ENCODE measurements around the gene ZBTB20. TPM values are rescaled to one million over a fixed set of nuclear protein-coding genes. Genes with fewer than 3 reads are reported as not detected.

ZBTB20 gene
- polyA plus RNA-seq, 3 donors = 1.3 to 3.2 (median 2.0) TPM

- no peak overlapping the region for H3K27ac ChIP-seq (ENCODE audit: low read depth in 1 of 2, low read length in 2 of 2)
- no peaks in the 10 kb centered on the region for H3K79me2 ChIP-seq (ENCODE audit: insufficient read depth, low read length)
- no peak overlapping the region for H3K4me3 ChIP-seq (replicated peaks in 1 of 3; ENCODE audit: low read depth in 2 of 3, low read length in 3 of 3)
- H3K4me1 Mint-ChIP-seq = peaks cover 10% of the 10 kb centered on the region
- no peak for TF ChIP-seq CTCF (IDR thresholded peaks at IDR 0.05)
- H3K9me3 ChIP-seq (replicated peaks in 1 of 2; ENCODE audit: control insufficient read depth in 1 of 2, insufficient read depth in 1 of 2, low read length in 2 of 2) = no peaks in the 10 kb centered on the region
- H3K27ac Mint-ChIP-seq = no peak overlapping the region
- H4K20me1 ChIP-seq (ENCODE audit: insufficient read depth, low read length) = no peaks in the 10 kb centered on the region
- no peaks in the 10 kb centered on the region for H3K27me3 Mint-ChIP-seq (ENCODE audit: low read depth in 3 of 3)
- no CpG with 5 or more reads among the region's 1 CpG for WGBS (ENCODE audit: insufficient coverage)
- no peak overlapping the region for H3K4me3 Mint-ChIP-seq
- no peaks in the 10 kb centered on the region for H3K36me3 Mint-ChIP-seq
- no peaks in the 10 kb centered on the region for H3K27me3 ChIP-seq (ENCODE audit: control insufficient read depth in 2 of 2, insufficient read depth in 2 of 2, low read length in 2 of 2)
- no peak for DNase-seq
- H3K4me1 ChIP-seq (ENCODE audit: control insufficient read depth in 1 of 2, insufficient read depth in 2 of 2, low read length in 2 of 2) = no peaks in the 10 kb centered on the region
- no peak overlapping the region for H3K9ac ChIP-seq (ENCODE audit: insufficient read depth, low read length, poor library complexity, severe bottlenecking)
- H3K36me3 ChIP-seq (replicated peaks in 1 of 2; ENCODE audit: control insufficient read depth in 1 of 2, insufficient read depth in 2 of 2, low read length in 2 of 2) = no peaks in the 10 kb centered on the region
- peaks cover 0 to 2% (median 0%) of the 10 kb centered on the region in 7 donors for H3K9me3 Mint-ChIP-seq
- H2AFZ ChIP-seq (ENCODE audit: insufficient read depth, low read depth, low read length, poor library complexity, severe bottlenecking) = no peak overlapping the region
- no peak overlapping the region for H3K4me2 ChIP-seq (replicated peaks; ENCODE audit: extremely low read depth, low read length, poor library complexity, severe bottlenecking)
- intact Hi-C loops (cut with micrococcal nuclease) = no loop called here
Observed at GRCh38 chr3:114552527-114552812, 594.6 kb downstream of the ZBTB20 start.

GRCh38 chr3:114551770-114552526, 595.1 kb downstream of the ZBTB20 start:
- intact Hi-C loops (cut with micrococcal nuclease) = no loop called here
- Mint-ChIP-seq H3K4me3 (no peak overlapping the region), H3K4me1 (peaks cover 10% of the 10 kb centered on the region), H3K36me3 (no peaks in the 10 kb centered on the region), H3K27ac (peak overlapping the region in 1 of 7 donors; percentile 43), H3K27me3 (ENCODE audit: low read depth in 3 of 3) (no peaks in the 10 kb centered on the region), H3K9me3 (peaks cover 0 to 2% (median 0%) of the 10 kb centered on the region in 7 donors)
- Histone ChIP-seq H2AFZ (ENCODE audit: insufficient read depth, low read depth, low read length, poor library complexity, severe bottlenecking) (no peak overlapping the region), H3K4me2 (replicated peaks; ENCODE audit: extremely low read depth, low read length, poor library complexity, severe bottlenecking) (no peak overlapping the region), H3K27ac (ENCODE audit: low read depth in 1 of 2, low read length in 2 of 2) (no peak overlapping the region), H3K4me1 (ENCODE audit: control insufficient read depth in 1 of 2, insufficient read depth in 2 of 2, low read length in 2 of 2) (no peaks in the 10 kb centered on the region), H3K4me3 (replicated peaks in 1 of 3; ENCODE audit: low read depth in 2 of 3, low read length in 3 of 3) (no peak overlapping the region), H3K9ac (ENCODE audit: insufficient read depth, low read length, poor library complexity, severe bottlenecking) (no peak overlapping the region), H3K79me2 (ENCODE audit: insufficient read depth, low read length) (no peaks in the 10 kb centered on the region), H3K36me3 (replicated peaks in 1 of 2; ENCODE audit: control insufficient read depth in 1 of 2, insufficient read depth in 2 of 2, low read length in 2 of 2) (no peaks in the 10 kb centered on the region), H3K9me3 (replicated peaks in 1 of 2; ENCODE audit: control insufficient read depth in 1 of 2, insufficient read depth in 1 of 2, low read length in 2 of 2) (no peaks in the 10 kb centered on the region), H3K27me3 (ENCODE audit: control insufficient read depth in 2 of 2, insufficient read depth in 2 of 2, low read length in 2 of 2) (no peaks in the 10 kb centered on the region), H4K20me1 (ENCODE audit: insufficient read depth, low read length) (no peaks in the 10 kb centered on the region)
- DNase-seq = no peak
- no CpG with 5 or more reads among the region's 4 CpGs for WGBS (ENCODE audit: insufficient coverage)
- no peak for TF ChIP-seq CTCF (IDR thresholded peaks at IDR 0.05)

Measured in CD14-positive monocyte (primary cell).